ENCODE results near the gene STK32C.

The STK32C gene

GRCh38 chr10:132212816-132213215 is 94.9 kb downstream of the STK32C start:
- no peak for DNase-seq (ENCODE audit: low read depth in 2 of 2)

GRCh38 chr10:132211246-132211645 is 96.5 kb downstream of the STK32C start:
- no peak for DNase-seq (ENCODE audit: low read depth in 2 of 2)

DNA sequence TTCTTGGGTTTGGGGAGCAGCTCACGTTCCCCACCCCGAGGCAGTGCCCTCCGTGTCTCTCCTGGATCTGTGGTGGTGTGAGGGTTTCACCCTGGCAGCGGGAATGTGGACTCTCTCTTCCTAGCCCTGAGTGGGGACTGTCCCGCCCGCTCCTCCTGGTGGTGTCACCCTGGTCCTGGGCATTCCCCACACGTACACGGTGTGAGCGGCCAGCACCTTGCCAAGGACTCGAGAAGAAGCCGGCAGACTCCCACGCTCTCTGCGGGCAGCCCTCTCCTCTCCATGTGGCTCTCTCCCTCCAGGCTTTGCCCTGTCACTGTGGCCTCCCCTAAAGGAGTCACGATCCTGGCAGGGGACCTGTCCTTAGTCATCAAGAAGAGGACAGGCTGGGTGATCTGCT is 97.0 kb downstream of the STK32C start:
- no peak for DNase-seq (ENCODE audit: low read depth in 2 of 2)

DNA sequence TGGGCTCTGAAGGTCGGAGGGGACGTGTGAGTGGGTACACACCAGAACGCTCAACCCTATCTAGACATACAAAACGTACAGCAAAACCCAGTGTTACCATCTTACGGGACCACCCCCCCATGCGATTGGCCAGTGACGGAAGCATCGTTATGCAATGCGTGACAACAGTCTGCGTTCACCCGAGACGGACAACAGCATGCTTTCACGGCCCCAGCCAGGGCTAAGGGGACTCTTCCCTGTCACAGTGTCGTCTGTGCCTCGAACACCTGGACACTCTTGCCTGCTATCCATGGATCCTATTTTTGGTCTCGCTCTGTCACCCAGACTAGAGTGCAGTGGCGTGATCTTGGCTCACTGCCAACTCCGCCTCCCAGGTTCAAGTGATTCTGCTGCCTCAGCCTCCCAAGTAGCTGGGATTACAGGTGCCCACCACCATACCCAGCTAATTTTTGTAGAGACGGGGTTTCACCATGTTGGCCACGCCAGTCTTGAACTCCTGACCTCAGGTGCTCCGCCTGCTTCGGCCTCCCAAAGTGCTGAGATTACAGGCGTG is 97.7 kb downstream of the STK32C start:
- no peak for DNase-seq (ENCODE audit: low read depth in 2 of 2)

DNA sequence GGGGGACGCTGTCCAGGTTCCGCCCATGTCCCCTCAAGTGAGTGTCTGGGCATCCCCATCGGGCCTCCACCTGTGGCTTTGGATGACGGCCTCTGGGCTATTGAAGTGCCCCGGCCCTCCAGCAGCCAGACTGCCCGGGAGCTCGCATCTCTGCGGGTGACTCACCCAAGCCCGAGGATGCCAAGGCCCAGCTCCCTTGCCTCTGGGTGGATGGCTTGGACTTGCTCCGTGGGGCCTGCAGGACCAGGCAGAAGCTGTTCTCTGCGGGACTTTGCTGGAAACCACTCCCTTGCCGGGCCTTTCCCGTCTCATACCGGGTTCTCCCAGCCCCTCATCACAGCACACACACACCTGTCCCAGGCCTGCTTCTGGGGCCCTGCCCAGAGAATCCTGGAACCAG is 98.6 kb downstream of the STK32C start:
- DNase-seq (ENCODE audit: low read depth in 2 of 2), result no peak

DNA sequence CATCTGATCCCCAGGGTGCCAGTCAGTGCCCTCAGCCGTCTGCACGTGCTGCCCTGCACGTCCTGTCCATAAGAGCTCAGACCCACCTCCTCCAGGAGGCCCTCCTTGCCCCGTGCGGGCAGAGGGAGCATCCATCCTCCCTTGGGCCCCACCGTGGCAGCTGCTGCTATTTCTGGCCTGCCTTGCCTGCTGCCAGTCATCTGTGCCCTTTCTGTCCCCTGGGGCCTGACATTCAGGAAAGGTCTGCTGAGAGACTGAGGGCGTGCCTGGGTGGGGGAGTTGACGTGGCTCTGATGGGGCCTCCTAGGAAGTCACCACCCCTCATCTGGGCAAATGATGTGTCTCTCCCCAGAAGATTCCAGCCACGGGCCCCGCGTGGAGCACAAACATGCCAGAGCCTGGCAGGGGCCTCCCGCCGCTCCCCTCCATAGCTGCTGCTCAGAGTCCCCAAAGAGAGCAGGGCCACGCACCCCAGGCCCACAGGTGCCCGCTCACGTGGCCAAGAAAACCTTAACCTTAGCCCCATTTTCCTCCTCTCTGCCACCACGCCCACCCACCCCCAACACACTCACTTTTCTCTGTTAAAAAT is 99.2 kb downstream of the STK32C start:
- DNase-seq (ENCODE audit: low read depth in 2 of 2), result no peak

DNA sequence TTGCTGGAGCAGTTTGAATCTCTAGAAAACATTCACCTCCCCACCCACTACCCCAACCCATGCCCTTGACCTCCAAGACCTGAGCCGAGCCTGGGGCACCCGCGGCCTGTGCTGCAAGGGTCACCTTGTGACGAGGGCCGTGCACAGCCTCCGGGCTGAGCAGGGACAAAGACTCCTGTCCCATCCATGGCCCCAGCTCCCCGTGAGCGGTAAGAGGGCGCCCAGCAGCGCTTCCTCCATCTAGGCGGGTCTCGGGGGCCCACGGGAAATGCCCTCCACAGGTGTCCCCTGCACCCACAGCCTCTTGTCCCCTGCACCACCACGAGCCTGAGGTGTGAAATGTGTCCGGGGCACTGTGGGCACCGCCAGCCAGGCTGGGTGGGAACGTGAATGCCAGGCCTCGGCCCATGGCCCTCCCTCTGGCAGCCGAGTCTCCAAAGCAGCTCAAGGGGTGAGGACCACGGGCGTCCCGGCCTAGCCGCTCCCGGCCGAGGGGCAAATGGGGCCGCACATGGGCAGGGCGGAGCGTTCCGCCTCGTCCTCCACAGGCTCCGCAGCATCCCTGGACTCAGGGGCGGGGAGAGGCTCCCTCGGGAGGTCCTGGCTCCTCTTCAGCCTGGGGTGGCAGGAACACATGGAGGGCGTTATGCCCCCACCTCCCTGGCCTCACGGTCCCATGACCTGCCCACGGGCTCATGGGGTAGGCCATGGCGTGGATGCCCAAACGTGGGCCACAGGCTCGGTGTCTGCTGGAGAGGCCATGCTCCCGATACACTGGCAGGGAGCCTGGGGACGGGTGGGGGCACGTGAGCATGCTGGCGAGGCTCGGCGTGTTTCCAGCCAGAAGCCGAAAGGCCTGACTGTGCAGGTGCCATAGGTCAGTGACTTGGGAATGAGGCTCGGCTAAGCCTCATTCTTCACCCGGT is 100.0 kb downstream of the STK32C start:
- no peak for DNase-seq (ENCODE audit: low read depth in 2 of 2)

- no peak for DNase-seq (ENCODE audit: low read depth in 2 of 2)
These were observed 100.8 kb downstream of the STK32C start for GRCh38 chr10:132206806-132207535.

- no peak for DNase-seq (ENCODE audit: low read depth in 2 of 2)
These were observed 101.4 kb downstream of the STK32C start for GRCh38 chr10:132206377-132206745.

DNA sequence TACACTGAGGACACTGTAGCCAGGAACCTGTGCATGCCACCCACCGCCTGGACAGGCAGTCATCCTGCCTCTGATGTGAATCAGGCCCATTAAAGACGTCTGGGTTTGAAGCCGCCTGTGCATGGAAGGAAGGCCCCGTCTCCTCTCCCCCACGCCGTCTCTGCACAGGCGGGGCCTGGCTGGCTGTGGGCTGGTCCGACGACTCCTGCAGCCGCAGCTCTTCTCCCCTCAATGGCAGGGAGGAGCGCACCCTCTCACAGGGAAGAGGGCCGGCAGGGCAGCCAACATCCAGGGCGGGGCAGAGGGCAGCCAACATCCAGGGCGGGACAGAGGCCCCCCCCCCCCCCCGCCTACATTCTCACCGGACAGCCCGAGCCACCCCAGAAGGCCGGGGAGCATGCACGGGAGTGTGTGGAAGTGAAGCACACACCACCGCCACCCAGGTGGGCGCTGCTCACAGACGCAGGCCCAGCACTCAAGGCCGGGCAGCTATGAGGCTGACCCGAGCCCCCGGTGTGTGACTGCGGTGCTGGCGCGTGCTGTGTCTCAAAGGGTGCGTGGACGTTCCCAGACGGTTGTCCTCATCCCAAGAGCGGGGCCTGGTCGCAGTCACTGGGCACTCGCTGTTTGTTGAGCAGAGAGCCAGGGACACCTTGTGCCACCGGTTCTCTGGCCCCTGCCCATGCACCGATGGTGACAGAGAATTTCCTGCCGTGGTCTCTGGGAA is 101.9 kb downstream of the STK32C start:
- no peak for DNase-seq (ENCODE audit: low read depth in 2 of 2)

GRCh38 chr10:132204781-132205473 is 102.8 kb downstream of the STK32C start:
- DNase-seq (ENCODE audit: low read depth in 2 of 2), result no peak

- no peak for DNase-seq (ENCODE audit: low read depth in 2 of 2)
These were observed 103.5 kb downstream of the STK32C start for GRCh38 chr10:132204078-132204780.

DNA sequence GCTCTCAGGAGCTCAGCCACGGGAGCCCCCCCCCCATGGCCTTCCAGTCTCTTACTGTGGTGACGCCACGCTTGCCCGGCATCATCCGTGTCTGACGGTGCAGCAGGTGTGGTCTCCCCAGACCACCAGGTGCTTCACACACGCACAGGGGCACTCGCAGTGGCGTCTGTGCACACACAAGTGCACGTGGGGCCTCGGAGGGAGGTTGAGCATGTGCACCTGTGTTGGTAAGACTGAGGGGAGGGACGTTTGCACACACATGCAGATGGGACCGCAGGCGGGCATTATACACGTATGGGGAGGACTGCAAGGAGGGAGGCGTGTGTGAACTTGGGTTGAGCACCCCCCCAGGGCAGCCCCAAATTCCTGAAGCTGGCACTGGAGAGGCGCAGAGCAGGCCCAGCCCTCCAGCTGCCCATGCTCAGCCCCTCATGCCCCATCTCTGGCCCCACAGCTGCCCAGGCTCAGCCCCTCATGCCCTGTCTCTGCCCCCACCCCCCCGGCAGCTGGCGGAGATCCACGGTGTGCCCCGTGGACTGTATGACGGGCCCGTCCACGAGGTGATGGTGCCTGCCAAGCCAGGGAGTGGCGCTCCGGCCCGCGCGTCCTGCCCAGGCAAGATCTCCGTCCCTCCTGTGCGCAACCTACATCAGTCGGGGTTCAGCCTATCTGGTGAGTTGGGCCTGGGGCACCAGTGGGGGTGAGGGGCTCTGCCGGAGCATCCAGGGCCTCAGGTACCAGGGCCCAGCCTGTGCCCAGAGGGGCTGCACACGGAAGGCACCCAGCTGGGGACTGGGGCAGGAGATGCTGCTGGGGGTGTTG is 104.3 kb downstream of the STK32C start:
- no peak for DNase-seq (ENCODE audit: low read depth in 2 of 2)

DNA sequence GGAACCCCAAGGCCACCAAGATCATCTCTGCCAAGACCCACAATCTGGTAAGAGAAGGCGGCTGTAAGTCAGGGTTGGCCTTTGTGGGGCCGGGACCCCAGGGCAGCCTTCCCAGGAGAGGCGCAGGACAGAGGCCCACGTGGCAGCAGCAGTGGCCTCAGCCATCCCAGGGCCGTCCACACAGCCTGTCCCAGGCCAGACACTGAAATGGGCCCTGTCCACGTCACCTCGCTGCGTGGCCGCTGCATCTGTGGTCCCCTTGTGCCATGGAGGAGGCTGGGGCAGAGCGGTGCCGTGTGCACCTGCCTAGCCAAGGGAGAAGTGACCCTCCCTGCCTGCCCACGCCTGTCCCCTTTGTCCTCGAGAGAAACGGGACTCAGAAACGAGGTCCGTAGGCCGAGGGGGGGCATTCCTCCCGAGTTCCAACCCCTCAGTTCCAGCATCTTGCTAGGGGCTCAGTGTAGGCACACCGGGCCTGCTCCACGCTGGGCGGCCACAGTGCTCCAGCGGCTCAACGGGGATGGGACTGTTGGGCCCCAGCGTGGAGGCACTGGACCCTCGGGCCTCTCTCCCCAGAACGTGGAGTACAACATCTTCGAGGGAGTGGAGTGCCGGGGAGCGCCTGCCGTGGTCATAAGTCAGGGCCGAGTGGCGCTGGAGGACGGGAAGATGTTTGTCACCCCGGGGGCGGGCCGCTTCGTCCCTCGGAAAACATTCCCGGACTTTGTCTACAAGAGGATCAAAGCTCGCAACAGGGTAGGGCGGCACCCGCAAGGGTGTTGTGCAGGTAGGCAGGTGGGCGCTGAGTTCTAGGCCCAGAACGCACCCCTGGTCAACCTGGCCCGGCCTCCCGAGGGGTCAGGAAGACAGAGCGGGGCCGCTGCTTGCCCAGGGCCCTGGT is 105.4 kb downstream of the STK32C start:
- DNase-seq (ENCODE audit: low read depth in 2 of 2), result no peak

DNA sequence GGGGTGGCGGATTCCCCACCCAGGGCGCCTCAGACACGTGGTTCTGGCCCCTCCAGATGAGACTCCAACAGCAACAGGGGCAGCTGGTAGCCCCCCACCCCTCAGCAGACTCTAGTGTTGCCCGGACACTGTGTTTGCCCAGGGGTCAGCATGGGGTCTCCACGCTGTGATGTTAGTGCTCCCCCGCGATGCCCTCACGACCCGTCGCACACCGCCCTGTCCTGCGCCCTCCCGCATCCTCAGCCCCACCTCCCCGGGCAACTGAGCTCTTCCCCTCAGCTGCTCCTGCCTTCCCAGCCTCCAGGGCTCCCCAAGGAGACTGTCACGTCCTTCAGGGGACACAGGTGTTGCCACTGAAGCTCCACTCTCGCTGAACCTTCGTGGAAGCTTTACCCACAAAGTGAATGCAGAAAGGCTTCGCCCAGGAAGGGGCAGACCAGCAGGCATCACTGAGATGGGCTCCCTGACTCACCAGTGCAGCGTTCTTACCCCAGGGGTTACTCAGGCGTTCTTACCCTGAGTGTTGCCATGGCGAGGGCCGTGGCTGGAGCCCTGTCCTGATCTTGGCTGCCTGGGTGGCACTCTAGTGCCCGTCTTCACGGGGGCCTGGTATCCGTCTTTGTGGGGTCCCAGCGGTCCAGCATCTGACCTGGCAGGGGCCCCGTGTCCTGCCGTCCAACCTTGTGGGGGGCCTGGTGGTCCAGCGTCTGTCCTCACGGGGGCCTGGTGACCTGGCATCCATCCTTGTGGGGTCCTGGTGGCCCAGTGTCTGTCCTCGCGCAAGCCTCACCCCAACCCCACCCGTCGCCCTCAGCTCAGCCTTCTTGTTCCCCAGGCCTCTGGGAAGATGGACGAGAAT is 106.4 kb downstream of the STK32C start:
- DNase-seq (ENCODE audit: low read depth in 2 of 2), result no peak

GRCh38 chr10:132200344-132201110 is 107.2 kb downstream of the STK32C start:
- no peak for DNase-seq (ENCODE audit: low read depth in 2 of 2)

- DNase-seq (ENCODE audit: low read depth in 2 of 2), result no peak
These were observed 107.9 kb downstream of the STK32C start for GRCh38 chr10:132199854-132200311.

Data from stimulated activated CD4-positive, alpha-beta T cell treated with anti-CD3 and anti-CD28 coated beads, Interleukin-1b, Interleukin-23, amount 100 ng/mL, for 1 hour (primary cell).